NCI-H146 (cell line): ENCODE results near the gene SENP5.
"Not testable (repeated sequence)": the region's sequence is repeated elsewhere in the genome, so short reads cannot be mapped to it uniquely, and the experiment has no call there.

Experiments
- DNase-seq: peaks from one replicate; lab custom pipeline; 2025; lab: John Stamatoyannopoulos, UW

The SENP5 gene

GRCh38 chr3:196942915-196943277 lies 75.2 kb downstream of the SENP5 start:
- DNase-seq, result peak; percentile 35

- not testable (repeated sequence) for DNase-seq
These were observed 76.5 kb downstream of the SENP5 start for GRCh38 chr3:196944037-196944790.

GRCh38 chr3:196947136-196947859 lies 79.6 kb downstream of the SENP5 start:
- DNase-seq, result no peak

- no peak for DNase-seq
These were observed 80.2 kb downstream of the SENP5 start for GRCh38 chr3:196947860-196948441.

GRCh38 chr3:196948442-196949284 lies 80.9 kb downstream of the SENP5 start:
- peak; percentile 18 for DNase-seq

- no peak for DNase-seq
These were observed 81.5 kb downstream of the SENP5 start for GRCh38 chr3:196949285-196949619.

- no peak for DNase-seq
These were observed 82.0 kb downstream of the SENP5 start for GRCh38 chr3:196949750-196950149.

- DNase-seq, result no peak
These were observed 83.7 kb downstream of the SENP5 start for GRCh38 chr3:196951371-196951770.

GRCh38 chr3:196954832-196955231 lies 87.1 kb downstream of the SENP5 start:
- DNase-seq, result no peak

GRCh38 chr3:196962108-196962929 lies 94.6 kb downstream of the SENP5 start:
- DNase-seq, result peak; percentile 21

- no peak for DNase-seq
These were observed 95.4 kb downstream of the SENP5 start for GRCh38 chr3:196962930-196963630.

- DNase-seq, result no peak
These were observed 95.9 kb downstream of the SENP5 start for GRCh38 chr3:196963631-196963953.

- no peak for DNase-seq
These were observed 97.5 kb downstream of the SENP5 start for GRCh38 chr3:196965112-196965803.

- no peak for DNase-seq
These were observed 98.1 kb downstream of the SENP5 start for GRCh38 chr3:196965804-196966173.

- no peak for DNase-seq
These were observed 99.0 kb downstream of the SENP5 start for GRCh38 chr3:196966526-196967401.

GRCh38 chr3:196967412-196968232 lies 99.9 kb downstream of the SENP5 start:
- no peak for DNase-seq

GRCh38 chr3:196968233-196969133 lies 100.8 kb downstream of the SENP5 start, which contains the start of gene PIGZ:
Gene PIGZ, minus strand, starts transcription at chr3:196968833. Its CDS starts 16,802 bp downstream, at chr3:196952031.
- peak; percentile 74 for DNase-seq
